GM12878 (cell line): ENCODE data around the gene EXO1. TPM values are rescaled to one million over a fixed set of nuclear protein-coding genes. Genes with fewer than 3 reads are reported as not detected.

Experiments used
- ATAC-seq: fragments of 200-7000 bp; cut with Tn5 transposase; 3 replicates; pipeline ENCODE4 v1.9.1; 2020; ENCODE audit warnings: mild to moderate bottlenecking, moderate library complexity
- BruUV-seq: library from RNA; stranded (reverse); fragments of 400-500 nt; replicated peaks from 2 replicates; lab custom pipeline; 2021; lab: Mats Ljungman, UMichigan
- CTCF ChIA-PET: fragments of 300-600 bp; sonication (Branson Sonifier 250); formaldehyde crosslinking; extraction: SDS; loops from one replicate; lab custom pipeline; 2021; ENCODE audit warnings: inconsistent platforms; lab: Yijun Ruan, JAX
- POLR2A ChIA-PET: fragments of 350-600 bp; formaldehyde crosslinking; extraction: SDS; loops from one replicate; lab custom pipeline; 2021; ENCODE audit warnings: inconsistent platforms; lab: Charles Lee
- RAD21 ChIA-PET: fragments of 300-600 bp; sonication (Branson Sonifier 250); formaldehyde crosslinking; loops from one replicate; lab custom pipeline; 2023; ENCODE audit warnings: antibody characterized with exemption; ENCODE audit not compliant: unreplicated experiment; lab: Charles Lee
- SMC1A ChIA-PET: fragments of 300-600 bp; sonication (Branson Sonifier 250); formaldehyde crosslinking; loops from one replicate; lab custom pipeline; 2023; ENCODE audit not compliant: unreplicated experiment, uncharacterized antibody; lab: Charles Lee
- DNase-seq: peaks from one replicate; pipeline ENCODE4 v3.0.0-alpha.2; 2011; ENCODE audit warnings: low read depth, low spot score
- FAIRE-seq: peaks from 3 replicates; lab custom pipeline; 2011; peaks lifted over from hg19 to GRCh38; lab: Jason Lieb, UNC
- H2AFZ ChIP-seq: 2 replicates; pipeline ENCODE4 v1.6.0; 2011; ENCODE audit warnings: low read depth, low read length, control low read depth; ENCODE audit not compliant: control insufficient read depth
- H3K27ac ChIP-seq: 2 replicates; pipeline ENCODE4 v1.5.1; 2011; ENCODE audit warnings: control low read depth; ENCODE audit not compliant: control insufficient read depth, insufficient read depth
- H3K27me3 ChIP-seq, 2 experiments: replicated peaks in 1 of 2; 2 replicates each; pipeline versions ENCODE4 v1.6.0 to v1.6.1; 2011; ENCODE audit warnings: low read length in 1 of 2; ENCODE audit not compliant: control insufficient read depth in 2 of 2, insufficient read depth in 2 of 2
- H3K36me3 ChIP-seq, 2 experiments: 2 replicates each; pipeline ENCODE4 v1.5.1; 2011; ENCODE audit warnings: low read length in 1 of 2; ENCODE audit not compliant: control insufficient read depth in 2 of 2, insufficient read depth in 2 of 2
- H3K4me1 ChIP-seq: 2 replicates; pipeline ENCODE4 v1.6.1; 2011; ENCODE audit warnings: mild to moderate bottlenecking, low read length, moderate library complexity, mixed read lengths; ENCODE audit not compliant: control insufficient read depth, insufficient read depth
- H3K4me2 ChIP-seq: 2 replicates; pipeline ENCODE4 v1.6.0; 2011; ENCODE audit warnings: control low read depth; ENCODE audit not compliant: control insufficient read depth, insufficient read depth
- H3K4me3 ChIP-seq: fragments of 200-600 bp; sonication (generic); 2 replicates; pipeline ENCODE4 v1.5.1; 2016
- H3K79me2 ChIP-seq: 2 replicates; pipeline ENCODE4 v1.6.0; 2011; ENCODE audit warnings: low read length; ENCODE audit not compliant: control insufficient read depth, insufficient read depth
- H3K9ac ChIP-seq: 2 replicates; pipeline ENCODE4 v1.8.0; 2011; ENCODE audit warnings: low read length, control low read depth, mixed read lengths; ENCODE audit not compliant: control insufficient read depth, insufficient read depth
- H3K9me3 ChIP-seq: replicated peaks from 3 replicates; pipeline ENCODE4 v1.5.1; 2011; ENCODE audit warnings: mild to moderate bottlenecking, low read length; ENCODE audit not compliant: control insufficient read depth, insufficient read depth
- H4K20me1 ChIP-seq: 2 replicates; pipeline ENCODE4 v1.6.0; 2011; ENCODE audit not compliant: control insufficient read depth, insufficient read depth
- BACH1 ChIP-seq: fragments of 450-650 bp; IDR thresholded peaks from 2 replicates; pipeline ENCODE4 v1.6.1; 2017; ENCODE audit warnings: mild to moderate bottlenecking, borderline replicate concordance
- JUND ChIP-seq: IDR thresholded peaks from 2 replicates; pipeline ENCODE4 v1.6.1; 2012; ENCODE audit warnings: low read depth, mild to moderate bottlenecking, low read length, improper control_type of control experiment, moderate library complexity
- MYB ChIP-seq: fragments of 150-350 bp; IDR thresholded peaks from 2 replicates; pipeline ENCODE4 v1.6.1; 2014; ENCODE audit warnings: mild to moderate bottlenecking, low read depth, low read length, borderline replicate concordance
- PAX5 ChIP-seq: IDR thresholded peaks from 2 replicates; pipeline ENCODE4 v1.6.1; 2011; ENCODE audit warnings: low read depth, low read length, borderline replicate concordance
- POU2F2 ChIP-seq: IDR thresholded peaks from 3 replicates; pipeline ENCODE4 v1.6.1; 2011; ENCODE audit warnings: low read depth, mild to moderate bottlenecking, low read length, borderline replicate concordance
- SREBF1 ChIP-seq: IDR thresholded peaks from 2 replicates; pipeline ENCODE4 v1.6.1; 2012; ENCODE audit warnings: mild to moderate bottlenecking, low read length
- in situ Hi-C: fragments of 300-500 bp; cut with MboI; formaldehyde crosslinking; loops from 9 replicates; pipeline ENCODE4 v1.14.3; 2018; ENCODE audit warnings: mixed read lengths
- intact Hi-C: fragments of 100-400 bp; cut with micrococcal nuclease; formaldehyde crosslinking; loops from one replicate; pipeline ENCODE4 v1.14.2; 2022; ENCODE audit not compliant: unreplicated experiment
- polyA plus RNA-seq, 11 experiments: library from polyadenylated mRNA; depleted of rRNA in 4 of 11; unstranded in 6 of 11; stranded (reverse) in 5 of 11; fragments of >200 nt; fragmentation: Nextera tagmentation in 4 of 11; fragmentation: Illumina TruSeq in 1 of 11; extraction: Ambion mirVana in 4 of 11; extraction: Trizol in 1 of 11; gene quantifications; 1 replicate in 1 of 11; 2 replicates in 10 of 11; pipeline versions ENCODE4 v1.2.1 to v1.2.3, GENCODE V29; 2011 to 2016; ENCODE audit warnings: inconsistent platforms in 2 of 11, missing spikeins in 2 of 11, low read depth in 1 of 11
- total RNA-seq, 4 experiments: library from RNA; depleted of rRNA in 3 of 4; stranded (reverse); fragments of >200 nt in 3 of 4; fragmentation: Illumina TruSeq in 1 of 4; extraction: Trizol in 1 of 4; gene quantifications; 2 replicates each; pipeline versions ENCODE4 v1.2.1 to v1.2.3, GENCODE V29; 2013 to 2021
- TF ChIP-seq, protein P1 (sequence below): fragments of 450-650 bp; IDR thresholded peaks from 2 replicates; pipeline ENCODE4 v1.6.1; 2017; ENCODE audit warnings: mild to moderate bottlenecking, low read depth, inconsistent platforms; ENCODE audit not compliant: poor library complexity, severe bottlenecking

EXO1 gene
- total and polyA plus RNA-seq, 10 of the 15 experiments (the other 5 are each of a cell fraction or from before 2014, with no cell fraction given) = 8.7 to 43.4 (median 30.6) TPM

GRCh38 chr1:241828463-241829021, 19.5 kb upstream of the EXO1 start (continued):
- no peak for TF ChIP-seq POU2F2
- no peak for TF ChIP-seq MYB
- TF ChIP-seq BACH1 = no peak
- TF ChIP-seq SREBF1 = no peak

- POLR2A ChIA-PET = no interaction called here
- intact Hi-C loops = no loop called here
- FAIRE-seq (no peak), DNase-seq (no peak), ATAC-seq (no peak)
- in situ Hi-C loops = no loop called here
- no peak overlapping the region for H2AFZ ChIP-seq
- H3K27ac ChIP-seq = no peak overlapping the region
- H3K9ac ChIP-seq = no peak overlapping the region
- SMC1A ChIA-PET = no interaction called here
- no peaks in the 10 kb centered on the region for H3K36me3 ChIP-seq
- TF ChIP-seq JUND (no peak), PAX5 (no peak)
- TF ChIP-seq, protein P1, sequence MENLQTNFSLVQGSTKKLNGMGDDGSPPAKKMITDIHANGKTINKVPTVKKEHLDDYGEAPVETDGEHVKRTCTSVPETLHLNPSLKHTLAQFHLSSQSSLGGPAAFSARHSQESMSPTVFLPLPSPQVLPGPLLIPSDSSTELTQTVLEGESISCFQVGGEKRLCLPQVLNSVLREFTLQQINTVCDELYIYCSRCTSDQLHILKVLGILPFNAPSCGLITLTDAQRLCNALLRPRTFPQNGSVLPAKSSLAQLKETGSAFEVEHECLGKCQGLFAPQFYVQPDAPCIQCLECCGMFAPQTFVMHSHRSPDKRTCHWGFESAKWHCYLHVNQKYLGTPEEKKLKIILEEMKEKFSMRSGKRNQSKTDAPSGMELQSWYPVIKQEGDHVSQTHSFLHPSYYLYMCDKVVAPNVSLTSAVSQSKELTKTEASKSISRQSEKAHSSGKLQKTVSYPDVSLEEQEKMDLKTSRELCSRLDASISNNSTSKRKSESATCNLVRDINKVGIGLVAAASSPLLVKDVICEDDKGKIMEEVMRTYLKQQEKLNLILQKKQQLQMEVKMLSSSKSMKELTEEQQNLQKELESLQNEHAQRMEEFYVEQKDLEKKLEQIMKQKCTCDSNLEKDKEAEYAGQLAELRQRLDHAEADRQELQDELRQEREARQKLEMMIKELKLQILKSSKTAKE = no peak
- RAD21 ChIA-PET = no interaction called here
- no peaks in the 10 kb centered on the region for H3K4me1 ChIP-seq
- H3K4me2 ChIP-seq = no peak overlapping the region
- BruUV-seq = no TSS peak
- no peaks in the 10 kb centered on the region for H3K79me2 ChIP-seq
- no peaks in the 10 kb centered on the region for H3K27me3 ChIP-seq
- no peaks in the 10 kb centered on the region for H4K20me1 ChIP-seq
- H3K9me3 ChIP-seq = no peaks in the 10 kb centered on the region
- H3K4me3 ChIP-seq = no peak overlapping the region
- CTCF ChIA-PET = no interaction called here
Measured at GRCh38 chr1:241829468-241829867, 18.5 kb upstream of the EXO1 start.
